ENCODE measurements around the gene ZNF592. TPM values are rescaled to one million over a fixed set of nuclear protein-coding genes. Genes with fewer than 3 reads are reported as not detected.

The ZNF592 gene
- total and polyA plus RNA-seq, 9 of the 15 experiments (the other 6 are each of a cell fraction or from before 2014, with no cell fraction given) = 0.88 to 23.8 (median 7.4) TPM

- TF ChIP-seq ETS1 (conservative IDR thresholded peaks at IDR 0.05; ENCODE audit: control insufficient read depth, low read depth, low read length) = no peak
- TF ChIP-seq SMARCA4 (IDR thresholded peaks at IDR 0.05) = peak; percentile 36
- peak; percentile 32; the same call in 1 of the 2 replicates for TF ChIP-seq LEF1 (IDR thresholded peaks at IDR 0.05)
- 0 out of 2 replicates have a peak, but pooled peaks have one; percentile 36 for TF ChIP-seq HBP1 (CRISPR knock-in tag; IDR thresholded peaks at IDR 0.05)
- peak; percentile 65 for TF ChIP-seq NR2C1 (IDR thresholded peaks at IDR 0.05)
- peak; percentile 70; the same call in 1 of the 2 replicates for TF ChIP-seq NR2C1 (tag; IDR thresholded peaks at IDR 0.05)
- TF ChIP-seq ZKSCAN1 (IDR thresholded peaks at IDR 0.05; ENCODE audit: low read depth, low read length) = no peak
- no peak for TF ChIP-seq FOXP4 (CRISPR knock-in tag; IDR thresholded peaks at IDR 0.05; ENCODE audit: borderline replicate concordance)
- TF ChIP-seq SOX6 (IDR thresholded peaks at IDR 0.05) = 0 out of 2 replicates have a peak, but pooled peaks have one; percentile 24
- no peak for TF ChIP-seq NR2C2 (CRISPR knock-in tag; IDR thresholded peaks at IDR 0.05)
- peak; percentile 52; the same call in 1 of the 2 replicates for TF ChIP-seq NR2C2 (tag; IDR thresholded peaks at IDR 0.05)
- peak; percentile 34; the same call in 1 of the 2 replicates for TF ChIP-seq ZNF592 (IDR thresholded peaks at IDR 0.05)
- TF ChIP-seq ESRRA (IDR thresholded peaks at IDR 0.05; ENCODE audit: borderline replicate concordance, low read depth) = peak; percentile 38; the same call in 1 of the 2 replicates
- TF ChIP-seq MNT (conservative IDR thresholded peaks at IDR 0.05) = peak; percentile 58 to 74; a peak in 3 of 4 replicates
- peak; percentile 44; the same call in 1 of the 2 replicates for TF ChIP-seq MTA3 (IDR thresholded peaks at IDR 0.05; ENCODE audit: borderline replicate concordance)
- TF ChIP-seq FOXM1 (IDR thresholded peaks at IDR 0.05; ENCODE audit: low read depth) = no peak
- no peak for TF ChIP-seq FOXM1 (CRISPR knock-in tag; IDR thresholded peaks at IDR 0.05; ENCODE audit: low read depth)
- TF ChIP-seq CTBP1 (IDR thresholded peaks at IDR 0.05; ENCODE audit: borderline replicate concordance) = peak; percentile 61; the same call in 1 of the 2 replicates
Measured at GRCh38 chr15:84821501-84822021, 73.2 kb downstream of the ZNF592 start (continued).

Data from K562 (cell line).